ENCODE results near the gene AP1M1. TPM values are rescaled to one million over a fixed set of nuclear protein-coding genes. Genes with fewer than 3 reads are reported as not detected.

AP1M1 gene
- polyA plus RNA-seq, 3 donors: 103 to 134 (median 133) TPM

GRCh38 chr19:16259385-16260159 lies 61.9 kb downstream of the AP1M1 start:
- peak overlapping the region in 1 of 3 experiments; percentile 57 for H3K4me3 ChIP-seq (replicated peaks in 1 of 3; ENCODE audit: low read depth in 2 of 3, low read length in 3 of 3)
- peak overlapping the region; percentile 73 to 79 for H3K27ac ChIP-seq (ENCODE audit: low read depth in 1 of 2, low read length in 2 of 2)
- peaks cover 60 to 71% of the 10 kb centered on the region in 2 donors for H3K4me1 ChIP-seq (ENCODE audit: control insufficient read depth in 1 of 2, insufficient read depth in 2 of 2, low read length in 2 of 2)
- H3K4me2 ChIP-seq (replicated peaks; ENCODE audit: extremely low read depth, low read length, poor library complexity, severe bottlenecking): peak overlapping the region; percentile 78
- Mint-ChIP-seq H3K27me3 (ENCODE audit: low read depth in 3 of 3) (peaks cover 1 to 3% (median 2%) of the 10 kb centered on the region in 3 donors), H3K27ac (peak overlapping the region; percentile 77 to 91 (median 85)), H3K9me3 (peaks cover 0 to 6% (median 2%) of the 10 kb centered on the region in 7 donors), H3K4me1 (peaks cover 72% of the 10 kb centered on the region), H3K36me3 (peaks cover 3 to 4% of the 10 kb centered on the region in 2 donors), H3K4me3 (peak overlapping the region; percentile 55 to 60)
- DNase-seq: peak; percentile 42 to 48 (median 45)
- H3K9ac ChIP-seq (ENCODE audit: insufficient read depth, low read length, poor library complexity, severe bottlenecking): peak overlapping the region; percentile 40
- H3K79me2 ChIP-seq (ENCODE audit: insufficient read depth, low read length): no peaks in the 10 kb centered on the region
- 38% methylated on average over 15 of the region's 22 CpGs for WGBS (ENCODE audit: insufficient coverage)
- H2AFZ ChIP-seq (ENCODE audit: insufficient read depth, low read depth, low read length, poor library complexity, severe bottlenecking): peak overlapping the region; percentile 61
- no peak for TF ChIP-seq CTCF (IDR thresholded peaks at IDR 0.05)
- H3K27me3 ChIP-seq (ENCODE audit: control insufficient read depth in 2 of 2, insufficient read depth in 2 of 2, low read length in 2 of 2): no peaks in the 10 kb centered on the region
- no peaks in the 10 kb centered on the region for H4K20me1 ChIP-seq (ENCODE audit: insufficient read depth, low read length)
- no peaks in the 10 kb centered on the region for H3K36me3 ChIP-seq (replicated peaks in 1 of 2; ENCODE audit: control insufficient read depth in 1 of 2, insufficient read depth in 2 of 2, low read length in 2 of 2)
- intact Hi-C loops (cut with micrococcal nuclease): no loop called here
- H3K9me3 ChIP-seq (replicated peaks in 1 of 2; ENCODE audit: control insufficient read depth in 1 of 2, insufficient read depth in 1 of 2, low read length in 2 of 2): no peaks in the 10 kb centered on the region

- peaks cover 0 to 4% of the 10 kb centered on the region in 2 donors for H3K36me3 Mint-ChIP-seq
- H3K27me3 Mint-ChIP-seq (ENCODE audit: low read depth in 3 of 3): peaks cover 1 to 4% (median 3%) of the 10 kb centered on the region in 3 donors
- peak overlapping the region in 1 of 3 experiments; percentile 57 for H3K4me3 ChIP-seq (replicated peaks in 1 of 3; ENCODE audit: low read depth in 2 of 3, low read length in 3 of 3)
- intact Hi-C loops (cut with micrococcal nuclease): no loop called here
- peak overlapping the region; percentile 61 for H2AFZ ChIP-seq (ENCODE audit: insufficient read depth, low read depth, low read length, poor library complexity, severe bottlenecking)
- H3K79me2 ChIP-seq (ENCODE audit: insufficient read depth, low read length): no peaks in the 10 kb centered on the region
- peak overlapping the region; percentile 78 for H3K4me2 ChIP-seq (replicated peaks; ENCODE audit: extremely low read depth, low read length, poor library complexity, severe bottlenecking)
- peak overlapping the region; percentile 77 to 91 (median 87) for H3K27ac Mint-ChIP-seq
- H3K9me3 Mint-ChIP-seq: peaks cover 0 to 9% (median 2%) of the 10 kb centered on the region in 7 donors
- peak overlapping the region; percentile 73 to 79 for H3K27ac ChIP-seq (ENCODE audit: low read depth in 1 of 2, low read length in 2 of 2)
- no peaks in the 10 kb centered on the region for H4K20me1 ChIP-seq (ENCODE audit: insufficient read depth, low read length)
- peaks cover 60 to 71% of the 10 kb centered on the region in 2 donors for H3K4me1 ChIP-seq (ENCODE audit: control insufficient read depth in 1 of 2, insufficient read depth in 2 of 2, low read length in 2 of 2)
- no peak overlapping the region for H3K4me3 Mint-ChIP-seq
- no peaks in the 10 kb centered on the region for H3K27me3 ChIP-seq (ENCODE audit: control insufficient read depth in 2 of 2, insufficient read depth in 2 of 2, low read length in 2 of 2)
- no peaks in the 10 kb centered on the region for H3K36me3 ChIP-seq (replicated peaks in 1 of 2; ENCODE audit: control insufficient read depth in 1 of 2, insufficient read depth in 2 of 2, low read length in 2 of 2)
- peaks cover 69% of the 10 kb centered on the region for H3K4me1 Mint-ChIP-seq
- no peak for TF ChIP-seq CTCF (IDR thresholded peaks at IDR 0.05)
- no peak for DNase-seq
- peak overlapping the region; percentile 40 for H3K9ac ChIP-seq (ENCODE audit: insufficient read depth, low read length, poor library complexity, severe bottlenecking)
- no peaks in the 10 kb centered on the region for H3K9me3 ChIP-seq (replicated peaks in 1 of 2; ENCODE audit: control insufficient read depth in 1 of 2, insufficient read depth in 1 of 2, low read length in 2 of 2)
- 45% methylated on average over 4 of the region's 4 CpGs for WGBS (ENCODE audit: insufficient coverage)
These were observed 62.6 kb downstream of the AP1M1 start for GRCh38 chr19:16260160-16260811.
